Measurements from ENCODE around the gene CRTC2. TPM values are rescaled to one million over a fixed set of nuclear protein-coding genes. Genes with fewer than 3 reads are reported as not detected.

Gene CRTC2
- total RNA-seq (2022; extraction: Qiagen RNA extraction; ENCODE audit: low read depth), result 32.7 to 45.4 TPM (median 42.7 TPM) in 5 replicates

DNA sequence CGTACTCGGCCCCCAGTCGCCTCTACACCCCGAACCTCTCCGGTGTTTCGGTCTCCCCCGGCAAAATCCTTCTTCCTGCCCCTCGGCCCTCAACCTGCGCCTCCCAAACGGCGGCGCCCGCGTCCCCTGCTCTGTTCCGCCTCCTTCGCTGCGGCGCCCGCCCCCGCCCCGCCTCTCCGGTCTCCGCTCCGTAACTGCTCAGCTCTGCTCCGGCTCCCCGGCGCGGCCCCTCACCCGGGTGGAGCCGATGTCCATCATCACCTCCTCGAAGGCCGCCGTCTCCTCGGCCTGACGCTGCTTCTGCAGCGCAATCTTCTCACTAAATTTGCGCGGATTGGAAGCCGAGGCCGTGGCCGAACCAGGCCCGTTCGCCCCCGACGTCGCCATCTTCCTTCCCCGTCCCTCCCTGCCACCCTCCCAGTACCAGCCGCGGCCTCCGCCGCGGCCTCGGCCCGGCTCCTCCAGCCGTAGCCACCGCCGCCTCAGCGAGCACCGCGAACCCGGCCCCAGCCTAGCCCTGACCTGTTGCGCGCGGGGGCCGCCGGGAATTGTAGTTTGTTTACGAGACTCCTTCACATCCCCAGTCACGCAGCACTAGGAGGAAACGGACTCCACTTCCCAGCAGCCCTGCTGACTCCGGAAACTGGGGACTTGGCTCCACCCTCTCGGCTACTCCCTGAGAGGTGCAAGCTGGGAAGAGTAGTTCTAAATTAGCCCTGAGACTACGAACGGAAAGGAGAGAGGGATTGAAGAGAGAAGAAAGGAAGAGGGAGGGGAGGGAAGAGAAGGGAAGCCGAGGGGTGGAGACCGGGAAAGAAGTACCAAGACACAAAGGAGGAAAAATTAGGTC lies at the start of gene CRTC2:
TSS of gene CRTC2 (minus strand) at position 502 of the 850 bp plus-strand sequence. CDS start at position 387, 115 bp downstream.

GRCh38 chr1:153990468-153991150 lies 32.2 kb upstream of the CRTC2 start, which contains the start of gene RPS27:
RPS27 (plus strand) TSS chr1:153990762; CDS start chr1:153990797, 35 bp downstream.

GRCh38 chr1:153985941-153986761 lies 27.7 kb upstream of the CRTC2 start, which contains the start of gene RAB13:
RAB13 (minus strand) TSS chr1:153986339; CDS start chr1:153986236, 103 bp downstream.

DNA sequence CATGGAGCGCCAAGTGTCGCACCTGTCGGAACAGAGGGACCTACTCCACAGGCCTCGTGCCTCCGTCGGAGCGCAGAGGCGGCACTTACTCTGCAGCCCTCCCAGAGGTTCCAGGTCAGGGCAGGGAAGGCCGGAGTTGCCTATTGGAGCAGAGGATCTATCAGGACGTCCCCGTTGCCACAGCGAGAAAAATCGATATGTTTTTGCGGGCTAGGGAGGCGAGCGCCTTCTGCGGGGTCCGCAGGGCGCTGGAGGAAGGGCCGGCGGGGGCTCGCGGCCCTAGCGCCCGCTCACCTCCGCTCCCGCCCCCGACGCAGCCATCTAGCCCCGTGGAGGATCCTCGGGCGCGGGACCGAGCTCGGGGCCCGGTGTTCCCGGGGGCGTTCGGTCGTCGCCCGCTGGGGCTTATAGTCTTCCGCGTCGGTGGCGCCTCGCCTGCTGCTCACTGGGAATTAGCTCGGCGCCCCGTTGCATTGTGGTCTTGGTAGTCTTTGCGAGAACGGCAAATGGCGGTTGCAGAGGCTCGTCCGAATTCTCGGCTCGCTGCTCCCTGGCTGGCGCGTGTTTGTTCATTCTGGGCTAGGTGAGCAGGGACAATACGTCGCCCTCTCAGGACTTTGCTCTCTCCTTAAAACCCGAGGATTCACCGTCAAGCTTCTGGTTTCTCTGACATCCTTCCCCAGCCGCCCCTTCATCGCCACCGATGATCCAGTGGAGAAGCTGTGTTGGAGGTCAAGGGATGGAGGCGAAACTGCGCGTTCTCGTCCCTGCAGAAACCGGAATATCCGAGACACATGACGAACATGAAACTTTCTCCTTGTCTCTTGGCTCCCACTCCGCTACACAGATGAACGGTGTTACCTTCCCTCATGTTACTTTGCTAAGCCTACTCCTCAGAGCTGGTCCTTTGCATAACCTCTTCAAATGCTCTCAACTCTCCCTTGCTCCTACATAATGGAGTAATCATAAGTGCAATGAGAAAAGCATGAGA lies 19.1 kb upstream of the CRTC2 start, which contains the start of gene JTB:
TSS of gene JTB (minus strand) at position 425 of the 991 bp plus-strand sequence. CDS start at position 3, 422 bp downstream.

DNA sequence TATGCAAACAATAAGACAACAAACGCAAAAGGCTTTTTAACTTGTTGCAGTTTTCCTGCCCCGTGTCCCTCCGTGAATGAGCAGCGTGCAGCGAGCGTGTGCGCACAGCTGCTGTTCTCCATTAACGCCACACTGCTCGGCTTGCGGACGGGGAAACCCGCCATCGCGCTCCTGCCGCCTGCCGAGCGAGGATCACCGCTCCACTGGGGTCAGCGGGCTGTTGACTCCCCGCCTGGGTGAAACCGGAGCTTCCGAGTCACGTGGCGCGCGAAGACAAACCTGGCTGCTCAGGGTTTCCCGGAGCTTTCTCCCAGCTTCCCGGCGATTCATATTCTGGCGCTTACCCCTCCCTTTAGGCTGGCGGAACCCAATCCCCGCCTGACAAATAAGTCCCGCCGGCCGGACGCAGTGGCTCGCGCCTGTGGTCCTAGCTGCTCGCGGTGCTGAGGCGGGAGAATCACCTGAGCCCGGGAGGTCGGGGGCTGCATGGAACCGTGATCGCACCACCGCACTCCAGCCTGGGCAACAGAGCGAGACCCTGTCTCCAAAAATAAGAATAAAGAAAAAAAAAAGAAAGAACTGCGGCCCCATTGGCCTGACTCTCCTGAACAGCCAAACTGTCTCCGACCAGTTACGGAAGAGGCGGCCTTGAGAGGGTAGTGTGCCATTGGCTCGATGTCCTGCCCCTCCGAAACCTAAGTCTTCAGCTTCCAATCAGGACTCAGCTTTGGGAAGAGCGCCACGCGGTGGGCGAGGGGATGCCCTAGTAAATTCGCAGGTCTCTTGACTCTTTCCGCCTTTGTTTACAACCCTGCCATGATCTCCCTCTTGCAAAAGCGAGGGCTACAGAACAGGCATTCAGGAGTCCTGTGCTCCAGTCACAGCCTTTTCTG lies 8.9 kb upstream of the CRTC2 start, which contains the start of gene CREB3L4:
TSS of gene CREB3L4 (plus strand) at position 796 of the 893 bp plus-strand sequence. CDS start 624 bp downstream, outside the sequence.

GRCh38 chr1:153963030-153963849 lies 4.8 kb upstream of the CRTC2 start, which contains the start of gene SLC39A1:
SLC39A1 (minus strand) TSS chr1:153963537; CDS start chr1:153962715, 822 bp downstream.

GRCh38 chr1:153946622-153947241 lies 11.7 kb downstream of the CRTC2 start, which contains the start of gene DENND4B:
DENND4B (minus strand) TSS chr1:153946718; CDS start chr1:153944374, 2,344 bp downstream.

GRCh38 chr1:153922972-153923925 lies 35.2 kb downstream of the CRTC2 start, which contains the start of gene GATAD2B:
GATAD2B (minus strand) TSS chr1:153922972; CDS start chr1:153828347, 94,625 bp downstream.

Other genes with a start within 250 kb of the CRTC2 start
- 12.0 to 23.1 TPM (median 21.7 TPM) in 5 replicates for gene INTS3, start 230.6 kb downstream of the CRTC2 start, total RNA-seq (2022; extraction: Qiagen RNA extraction; ENCODE audit: low read depth)
- gene SLC27A3, start 183.2 kb downstream of the CRTC2 start, total RNA-seq (2022; extraction: Qiagen RNA extraction; ENCODE audit: low read depth), result 1.1 to 2.0 TPM (median 1.4 TPM) in 5 replicates
- gene GATAD2B, start 35.6 kb downstream of the CRTC2 start, total RNA-seq (2022; extraction: Qiagen RNA extraction; ENCODE audit: low read depth), result 9.1 to 12.0 TPM (median 11.8 TPM) in 5 replicates
- gene DENND4B, start 11.9 kb downstream of the CRTC2 start, total RNA-seq (2022; extraction: Qiagen RNA extraction; ENCODE audit: low read depth), result 26.1 to 38.2 TPM (median 34.8 TPM) in 5 replicates
- 154 to 166 TPM (median 163 TPM) in 5 replicates for gene SLC39A1, start 4.9 kb upstream of the CRTC2 start, total RNA-seq (2022; extraction: Qiagen RNA extraction; ENCODE audit: low read depth)
- 8.7 to 11.8 TPM (median 10.7 TPM) in 5 replicates for gene CREB3L4, start 9.3 kb upstream of the CRTC2 start, total RNA-seq (2022; extraction: Qiagen RNA extraction; ENCODE audit: low read depth)
- gene JTB, start 19.1 kb upstream of the CRTC2 start, total RNA-seq (2022; extraction: Qiagen RNA extraction; ENCODE audit: low read depth), result 109 to 159 TPM (median 148 TPM) in 5 replicates
- gene RAB13, start 27.7 kb upstream of the CRTC2 start, total RNA-seq (2022; extraction: Qiagen RNA extraction; ENCODE audit: low read depth), result 129 to 155 TPM (median 130 TPM) in 5 replicates
- 4,334 to 7,196 TPM (median 4,362 TPM) in 5 replicates for gene RPS27, start 32.1 kb upstream of the CRTC2 start, total RNA-seq (2022; extraction: Qiagen RNA extraction; ENCODE audit: low read depth)
- not detected in 5 replicates for gene NUP210L, start 196.5 kb upstream of the CRTC2 start, total RNA-seq (2022; extraction: Qiagen RNA extraction; ENCODE audit: low read depth)
- 447 to 541 TPM (median 495 TPM) in 5 replicates for gene TPM3, start 233.5 kb upstream of the CRTC2 start, total RNA-seq (2022; extraction: Qiagen RNA extraction; ENCODE audit: low read depth)
- gene CFAP141, start 247.7 kb upstream of the CRTC2 start, total RNA-seq (2022; extraction: Qiagen RNA extraction; ENCODE audit: low read depth), result not detected in 5 replicates